Trophoblast cell (in vitro differentiated cells and primary cell): ENCODE results near the gene NPIPA5. TPM values are rescaled to one million over a fixed set of nuclear protein-coding genes. Genes with fewer than 3 reads are reported as not detected.
"Not testable (repeated sequence)": the region's sequence is repeated elsewhere in the genome, so short reads cannot be mapped to it uniquely, and the experiment has no call there.

ENCODE experiments used
- DNase-seq, 2 donors: peaks; one replicate each; pipeline ENCODE4 v3.0.0-alpha.2; 2016
- H2AFZ ChIP-seq: 2 replicates; pipeline ENCODE4 v1.6.1; 2013; ENCODE audit warnings: low read length, moderate library complexity, mild to moderate bottlenecking; ENCODE audit not compliant: insufficient read depth, poor library complexity
- H2AK5ac ChIP-seq: 2 replicates; pipeline ENCODE4 v1.6.1; 2013; ENCODE audit warnings: mild to moderate bottlenecking, low read length
- H2BK120ac ChIP-seq: 2 replicates; pipeline ENCODE4 v1.6.1; 2013; ENCODE audit warnings: low read length, mild to moderate bottlenecking, moderate library complexity; ENCODE audit not compliant: insufficient read depth, poor library complexity
- H2BK12ac ChIP-seq: 2 replicates; pipeline ENCODE4 v1.6.1; 2013; ENCODE audit warnings: mild to moderate bottlenecking, low read length, moderate library complexity
- H2BK5ac ChIP-seq: 2 replicates; pipeline ENCODE4 v1.6.1; 2013; ENCODE audit warnings: low read length, low read depth, moderate library complexity, mild to moderate bottlenecking; ENCODE audit not compliant: poor library complexity
- H3K14ac ChIP-seq: 2 replicates; pipeline ENCODE4 v1.6.1; 2013; ENCODE audit warnings: mild to moderate bottlenecking, low read length
- H3K18ac ChIP-seq: 2 replicates; pipeline ENCODE4 v1.6.1; 2013; ENCODE audit warnings: mild to moderate bottlenecking, low read length
- H3K23ac ChIP-seq: 2 replicates; pipeline ENCODE4 v1.6.1; 2013; ENCODE audit warnings: low read length
- H3K27ac ChIP-seq: 2 replicates; pipeline ENCODE4 v1.5.1; 2013; ENCODE audit warnings: low read depth, mild to moderate bottlenecking, inconsistent platforms, low read length, moderate library complexity
- H3K27me3 ChIP-seq: 2 replicates; pipeline ENCODE4 v1.6.1; 2013; ENCODE audit warnings: inconsistent platforms, mild to moderate bottlenecking, low read length, moderate library complexity; ENCODE audit not compliant: insufficient read depth
- H3K36me3 ChIP-seq, 2 experiments: 1 replicate in 1 of 2; 2 replicates in 1 of 2; pipeline ENCODE4 v1.6.1; 2013; ENCODE audit warnings: low read length in 2 of 2, mild to moderate bottlenecking in 2 of 2, moderate library complexity in 1 of 2; ENCODE audit not compliant: insufficient read depth in 2 of 2, control insufficient read depth in 1 of 2
- H3K4ac ChIP-seq: 2 replicates; pipeline ENCODE4 v1.6.1; 2013; ENCODE audit warnings: low read depth, mild to moderate bottlenecking, low read length, moderate library complexity
- H3K4me1 ChIP-seq, 2 experiments: 1 replicate in 1 of 2; 2 replicates in 1 of 2; pipeline ENCODE4 v1.6.1; 2013; ENCODE audit warnings: low read length in 2 of 2, mild to moderate bottlenecking in 2 of 2, moderate library complexity in 1 of 2; ENCODE audit not compliant: insufficient read depth in 2 of 2, control insufficient read depth in 1 of 2
- H3K4me2 ChIP-seq: 2 replicates; pipeline ENCODE4 v1.6.1; 2013; ENCODE audit warnings: inconsistent platforms, mild to moderate bottlenecking, low read length, moderate library complexity
- H3K4me3 ChIP-seq: 2 replicates; pipeline ENCODE4 v1.5.1; 2013; ENCODE audit warnings: mild to moderate bottlenecking, low read depth, low read length, inconsistent platforms
- H3K79me1 ChIP-seq: one replicate; pipeline ENCODE4 v1.6.1; 2013; ENCODE audit warnings: low read length
- H3K79me2 ChIP-seq: 2 replicates; pipeline ENCODE4 v1.6.1; 2013; ENCODE audit warnings: low read length, mild to moderate bottlenecking; ENCODE audit not compliant: control insufficient read depth, insufficient read depth, poor library complexity
- H3K9ac ChIP-seq: 2 replicates; pipeline ENCODE4 v1.6.1; 2013; ENCODE audit warnings: mild to moderate bottlenecking, low read length
- H3K9me3 ChIP-seq: 2 replicates; pipeline ENCODE4 v1.6.1; 2013; ENCODE audit warnings: low read depth, mild to moderate bottlenecking, control low read depth, inconsistent platforms, low read length; ENCODE audit not compliant: insufficient read depth
- H4K12ac ChIP-seq: 2 replicates; pipeline ENCODE4 v1.6.1; 2013; ENCODE audit warnings: low read depth, mild to moderate bottlenecking, low read length, moderate library complexity
- H4K8ac ChIP-seq: 2 replicates; pipeline ENCODE4 v1.6.1; 2013; ENCODE audit warnings: low read depth, mild to moderate bottlenecking, low read length, moderate library complexity
- H4K91ac ChIP-seq: one replicate; pipeline ENCODE4 v1.6.1; 2013; ENCODE audit warnings: low read depth, mild to moderate bottlenecking, low read length, moderate library complexity
- WGBS: extraction: QIAGEN DNeasy Blood & Tissue Kit; methylation state at CpG from one replicate; pipeline ENCODE4 v1.1.7; 2013; ENCODE audit warnings: missing lambda C conversion rate; ENCODE audit not compliant: insufficient read length, insufficient coverage; ENCODE audit errors: extremely low coverage; 5-methylcytosine and 5-hydroxymethylcytosine counted together
- polyA plus RNA-seq: library from polyadenylated mRNA; stranded (reverse); fragments of 200-250 nt; gene quantifications from 2 replicates; pipeline ENCODE4 v1.2.3, GENCODE V29; 2013

NPIPA5 gene
- 0.15 TPM in 2 replicates for polyA plus RNA-seq

DNA sequence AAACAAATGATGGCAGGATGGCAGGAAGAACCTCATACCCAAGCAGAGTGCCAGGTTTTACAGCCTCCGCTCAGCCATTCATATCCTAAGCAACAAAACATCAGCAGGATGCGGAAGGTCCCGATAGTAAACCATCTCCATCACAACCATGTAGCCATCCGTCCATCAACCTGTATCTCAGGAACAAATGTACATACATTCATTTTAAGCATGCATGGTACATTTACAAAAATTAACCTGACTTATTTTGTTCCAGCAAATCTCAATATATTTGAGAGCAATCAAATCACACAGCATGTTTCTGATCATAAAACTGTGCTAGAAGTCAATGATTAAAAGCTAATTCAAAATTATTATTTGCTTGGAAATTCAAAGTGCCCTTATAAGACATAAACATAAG, at the start of gene NPIPA5:
Gene NPIPA5 (minus strand): TSS at position 101 of the 400 bp plus-strand sequence. CDS start 0 bp downstream, at position 101.
- not testable (repeated sequence) for H3K23ac ChIP-seq, H3K27me3 ChIP-seq, H3K9ac ChIP-seq, H3K18ac ChIP-seq, DNase-seq, H3K9me3 ChIP-seq, H2AFZ ChIP-seq, H4K91ac ChIP-seq, H3K4me2 ChIP-seq, H3K14ac ChIP-seq, H3K4me3 ChIP-seq, H2BK5ac ChIP-seq, H3K4ac ChIP-seq, H3K79me2 ChIP-seq, H3K36me3 ChIP-seq, H3K27ac ChIP-seq, H3K79me1 ChIP-seq, H3K4me1 ChIP-seq, H2AK5ac ChIP-seq, H4K12ac ChIP-seq, H2BK120ac ChIP-seq, H2BK12ac ChIP-seq, H4K8ac ChIP-seq
- no CpG with 5 or more reads among the region's 4 CpGs for WGBS

- Histone ChIP-seq H3K4me2 (no peak overlapping the region), H2AFZ (no peak overlapping the region), H3K4me3 (no peak overlapping the region), H2AK5ac (no peak overlapping the region), H3K27ac (no peak overlapping the region), H3K27me3 (no peaks in the 10 kb centered on the region), H3K4me1 (no peaks in the 10 kb centered on the region), H4K12ac (no peak overlapping the region), H3K9me3 (no peaks in the 10 kb centered on the region), H3K79me1 (no peaks in the 10 kb centered on the region), H4K91ac (no peak overlapping the region), H4K8ac (no peak overlapping the region), H3K36me3 (no peaks in the 10 kb centered on the region), H3K18ac (no peak overlapping the region), H3K4ac (no peak overlapping the region), H3K79me2 (no peaks in the 10 kb centered on the region), H3K14ac (no peak overlapping the region), H3K9ac (no peak overlapping the region), H2BK12ac (no peak overlapping the region), H3K23ac (no peak overlapping the region), H2BK5ac (no peak overlapping the region), H2BK120ac (no peak overlapping the region)
- WGBS: no CpG with 5 or more reads among the region's 8 CpGs
- DNase-seq: peak; percentile 56 to 86
Observed at GRCh38 chr16:15427648-15428239, 49.6 kb upstream of the NPIPA5 start.

DNA sequence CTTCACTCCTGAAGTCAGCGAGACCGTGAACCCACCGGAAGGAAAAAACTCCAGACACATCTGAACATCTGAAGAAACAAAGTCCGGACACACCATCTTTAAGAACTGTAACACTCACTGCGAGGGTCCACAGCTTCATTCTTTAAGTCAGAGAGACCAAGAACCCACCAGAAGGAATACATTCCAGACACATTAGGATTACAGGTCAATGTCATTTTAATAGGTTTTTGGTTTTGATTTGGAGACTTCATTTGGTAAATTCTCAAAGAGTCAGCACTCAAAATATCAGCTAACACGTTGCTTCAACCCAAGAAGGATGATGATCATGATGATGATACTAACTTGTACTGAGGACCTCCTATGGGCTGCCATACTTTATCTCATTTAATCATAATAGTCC, 48.7 kb upstream of the NPIPA5 start:
- no peak overlapping the region for H3K27ac ChIP-seq
- no peak for DNase-seq
- no peak overlapping the region for H3K4me3 ChIP-seq
- no peak overlapping the region for H2BK120ac ChIP-seq
- H3K18ac ChIP-seq: no peak overlapping the region
- H4K91ac ChIP-seq: no peak overlapping the region
- peaks cover 3% of the 10 kb centered on the region for H3K9me3 ChIP-seq
- no peaks in the 10 kb centered on the region for H3K27me3 ChIP-seq
- no peak overlapping the region for H3K4me2 ChIP-seq
- H3K79me1 ChIP-seq: no peaks in the 10 kb centered on the region
- no peak overlapping the region for H2AFZ ChIP-seq
- H4K12ac ChIP-seq: no peak overlapping the region
- no peaks in the 10 kb centered on the region for H3K4me1 ChIP-seq
- no peak overlapping the region for H2BK5ac ChIP-seq
- H2BK12ac ChIP-seq: no peak overlapping the region
- no peak overlapping the region for H3K9ac ChIP-seq
- H3K4ac ChIP-seq: no peak overlapping the region
- H3K14ac ChIP-seq: no peak overlapping the region
- no peak overlapping the region for H4K8ac ChIP-seq
- no CpG with 5 or more reads among the region's 6 CpGs for WGBS
- no peaks in the 10 kb centered on the region for H3K79me2 ChIP-seq
- H3K36me3 ChIP-seq: no peaks in the 10 kb centered on the region
- H2AK5ac ChIP-seq: no peak overlapping the region
- no peak overlapping the region for H3K23ac ChIP-seq

DNA sequence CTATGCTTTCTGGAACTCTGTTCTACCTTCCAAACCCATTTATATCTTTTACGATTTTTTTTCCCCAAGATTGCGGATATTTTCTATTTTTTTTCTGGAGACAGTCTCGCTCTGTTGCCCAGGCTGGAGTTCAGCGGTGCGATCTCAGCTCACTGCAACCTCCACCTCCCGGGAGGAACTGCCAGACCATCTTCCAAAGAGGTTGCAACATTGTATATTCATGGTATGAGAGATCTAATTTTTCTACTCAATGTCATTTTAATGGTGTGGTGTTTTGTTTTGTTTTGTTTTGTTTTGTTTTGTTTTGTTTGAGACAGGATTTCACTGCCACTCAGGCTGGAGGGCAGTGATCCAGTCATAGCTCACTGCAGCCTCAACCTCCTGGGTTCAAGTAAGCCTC, 47.8 kb upstream of the NPIPA5 start:
- Histone ChIP-seq H3K27me3 (no peaks in the 10 kb centered on the region), H2AK5ac (no peak overlapping the region), H3K4me2 (no peak overlapping the region), H2BK5ac (no peak overlapping the region), H3K9me3 (peaks cover 3% of the 10 kb centered on the region), H3K14ac (no peak overlapping the region), H3K23ac (no peak overlapping the region), H3K18ac (no peak overlapping the region), H4K91ac (no peak overlapping the region), H2AFZ (no peak overlapping the region), H3K79me2 (no peaks in the 10 kb centered on the region), H3K36me3 (no peaks in the 10 kb centered on the region), H3K9ac (no peak overlapping the region), H3K4me3 (no peak overlapping the region), H3K4me1 (no peaks in the 10 kb centered on the region), H3K27ac (no peak overlapping the region), H2BK120ac (no peak overlapping the region), H4K12ac (no peak overlapping the region), H2BK12ac (no peak overlapping the region), H3K4ac (no peak overlapping the region), H4K8ac (no peak overlapping the region), H3K79me1 (no peaks in the 10 kb centered on the region)
- DNase-seq: no peak
- no CpG with 5 or more reads among the region's 6 CpGs for WGBS
